ENCODE data around the gene IL10RB. TPM values are rescaled to one million over a fixed set of nuclear protein-coding genes. Genes with fewer than 3 reads are reported as not detected.

Gene IL10RB
- total RNA-seq, 4 donors from 2014 or later = 28.1 to 47.7 (median 32.3) TPM

DNA sequence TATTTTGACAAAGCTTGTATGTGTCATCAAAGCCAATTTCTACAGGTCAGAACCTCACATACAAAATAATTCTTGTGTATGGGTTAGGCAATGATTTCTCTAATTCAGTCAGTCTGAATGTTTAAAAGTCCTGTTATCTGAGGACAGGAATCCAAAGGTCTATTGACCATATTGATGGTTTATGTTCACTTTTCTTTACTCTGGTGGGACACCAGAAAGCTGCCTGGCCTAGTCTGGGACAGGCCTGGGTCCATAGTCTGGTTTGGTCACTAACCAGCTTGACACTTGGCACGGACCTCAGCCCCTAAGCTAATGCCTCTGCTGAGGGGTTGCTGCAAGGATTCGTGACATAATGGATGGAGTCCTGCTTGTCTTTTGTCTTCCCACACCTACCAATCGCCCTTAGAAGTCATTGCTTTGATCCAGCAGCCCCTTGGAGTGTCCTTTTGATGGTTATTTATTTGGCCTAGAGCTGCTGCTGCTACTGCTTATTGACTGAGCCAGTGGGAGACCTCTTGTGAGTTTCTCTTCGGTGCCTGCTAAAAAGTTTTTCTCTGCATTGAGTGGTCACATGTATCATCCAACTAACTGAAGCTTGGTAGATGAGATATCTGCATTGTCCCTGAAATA, 20.8 kb upstream of the IL10RB start:
- H3K27me3 ChIP-seq = no peaks in the 10 kb centered on the region
- H3K9me3 ChIP-seq = no peaks in the 10 kb centered on the region
- TF ChIP-seq POLR2A (IDR thresholded peaks at IDR 0.05) = no peak
- TF ChIP-seq, protein P1, sequence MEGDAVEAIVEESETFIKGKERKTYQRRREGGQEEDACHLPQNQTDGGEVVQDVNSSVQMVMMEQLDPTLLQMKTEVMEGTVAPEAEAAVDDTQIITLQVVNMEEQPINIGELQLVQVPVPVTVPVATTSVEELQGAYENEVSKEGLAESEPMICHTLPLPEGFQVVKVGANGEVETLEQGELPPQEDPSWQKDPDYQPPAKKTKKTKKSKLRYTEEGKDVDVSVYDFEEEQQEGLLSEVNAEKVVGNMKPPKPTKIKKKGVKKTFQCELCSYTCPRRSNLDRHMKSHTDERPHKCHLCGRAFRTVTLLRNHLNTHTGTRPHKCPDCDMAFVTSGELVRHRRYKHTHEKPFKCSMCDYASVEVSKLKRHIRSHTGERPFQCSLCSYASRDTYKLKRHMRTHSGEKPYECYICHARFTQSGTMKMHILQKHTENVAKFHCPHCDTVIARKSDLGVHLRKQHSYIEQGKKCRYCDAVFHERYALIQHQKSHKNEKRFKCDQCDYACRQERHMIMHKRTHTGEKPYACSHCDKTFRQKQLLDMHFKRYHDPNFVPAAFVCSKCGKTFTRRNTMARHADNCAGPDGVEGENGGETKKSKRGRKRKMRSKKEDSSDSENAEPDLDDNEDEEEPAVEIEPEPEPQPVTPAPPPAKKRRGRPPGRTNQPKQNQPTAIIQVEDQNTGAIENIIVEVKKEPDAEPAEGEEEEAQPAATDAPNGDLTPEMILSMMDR (IDR thresholded peaks at IDR 0.05) = no peak
- H3K4me3 ChIP-seq = no peak overlapping the region
- H3K36me3 ChIP-seq = peaks cover 0 to 67% (median 11%) of the 10 kb centered on the region in 3 donors
- intact Hi-C loops (cut with DNase I) = no loop called here
- DNase-seq = no peak
- H3K4me1 ChIP-seq = peaks cover 0 to 10% (median 0%) of the 10 kb centered on the region in 3 donors
- H3K27ac ChIP-seq = no peak overlapping the region
- 88 to 92% methylated on average over 4 of the region's 4 CpGs for WGBS, 2 donors

GRCh38 chr21:33246506-33246905, 19.7 kb upstream of the IL10RB start:
- Histone ChIP-seq H3K4me1 (peaks cover 0 to 10% (median 0%) of the 10 kb centered on the region in 3 donors), H3K4me3 (no peak overlapping the region), H3K27me3 (no peaks in the 10 kb centered on the region), H3K9me3 (no peaks in the 10 kb centered on the region), H3K27ac (no peak overlapping the region), H3K36me3 (peaks cover 0 to 78% (median 17%) of the 10 kb centered on the region in 3 donors)
- intact Hi-C loops (cut with DNase I) = no loop called here
- TF ChIP-seq, protein P1 (IDR thresholded peaks at IDR 0.05) = no peak
- no peak for TF ChIP-seq POLR2A (IDR thresholded peaks at IDR 0.05)
- DNase-seq = no peak
- 81 to 87% methylated on average over 5 of the region's 5 CpGs for WGBS, 2 donors

DNA sequence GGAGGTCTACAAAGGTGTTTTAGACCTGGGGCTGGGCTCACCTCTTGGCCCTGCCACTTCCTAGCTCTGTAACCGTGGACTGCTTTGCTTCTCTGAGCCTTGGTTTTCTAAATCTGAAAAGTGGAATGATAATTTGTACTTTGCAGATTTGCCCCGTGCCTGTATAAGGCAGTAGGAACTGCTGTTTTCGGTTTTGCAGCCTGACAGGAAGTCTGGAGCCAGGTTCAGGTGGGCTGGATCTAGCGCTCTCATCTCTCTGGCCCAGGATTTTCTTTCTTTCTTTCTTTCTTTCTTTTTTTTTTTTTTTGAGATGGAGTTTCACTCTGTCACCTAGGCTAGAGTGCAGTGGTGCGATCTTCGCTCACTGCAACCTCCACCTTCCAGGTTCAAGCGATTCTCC, 19.2 kb upstream of the IL10RB start:
- no peak overlapping the region for H3K4me3 ChIP-seq
- DNase-seq = no peak
- no peak overlapping the region for H3K27ac ChIP-seq
- 93 to 94% methylated on average over 7 of the region's 7 CpGs for whole genome bisulfite sequencing, 2 donors
- no peak for TF ChIP-seq POLR2A (IDR thresholded peaks at IDR 0.05)
- TF ChIP-seq, protein P1 (IDR thresholded peaks at IDR 0.05) = no peak
- H3K27me3 ChIP-seq = no peaks in the 10 kb centered on the region
- intact Hi-C loops (cut with DNase I) = no loop called here
- peaks cover 0 to 10% (median 0%) of the 10 kb centered on the region in 3 donors for H3K4me1 ChIP-seq
- no peaks in the 10 kb centered on the region for H3K9me3 ChIP-seq
- H3K36me3 ChIP-seq = peaks cover 0 to 83% (median 17%) of the 10 kb centered on the region in 3 donors

DNA sequence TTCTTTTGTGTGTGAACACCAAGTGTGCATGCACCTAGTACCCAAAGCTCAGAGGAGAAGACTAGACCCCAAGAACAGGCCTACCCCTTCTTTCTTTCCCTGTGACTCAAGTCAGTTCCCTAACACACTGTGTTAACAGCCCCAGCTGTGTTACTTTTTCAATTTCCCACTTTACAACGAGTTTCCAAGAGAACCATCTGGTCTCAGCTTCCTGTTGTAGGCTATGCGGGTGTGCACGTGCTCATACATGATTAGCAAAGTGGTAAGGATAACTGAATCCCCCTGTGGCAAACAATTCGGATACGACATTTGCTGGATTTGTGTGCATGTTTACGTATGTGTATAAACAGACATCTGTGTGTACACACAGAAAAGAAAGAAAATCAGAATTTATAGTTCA, 18.6 kb upstream of the IL10RB start:
- Histone ChIP-seq H3K4me3 (no peak overlapping the region), H3K36me3 (peaks cover 0 to 88% (median 17%) of the 10 kb centered on the region in 3 donors), H3K9me3 (no peaks in the 10 kb centered on the region), H3K27ac (no peak overlapping the region), H3K4me1 (peaks cover 0 to 10% (median 0%) of the 10 kb centered on the region in 3 donors), H3K27me3 (no peaks in the 10 kb centered on the region)
- intact Hi-C loops (cut with DNase I) = no loop called here
- 72 to 73% methylated on average over 6 of the region's 6 CpGs for WGBS, 2 donors
- DNase-seq = no peak
- TF ChIP-seq, protein P1 (IDR thresholded peaks at IDR 0.05) = no peak
- no peak for TF ChIP-seq POLR2A (IDR thresholded peaks at IDR 0.05)

- no peaks in the 10 kb centered on the region for H3K9me3 ChIP-seq
- TF ChIP-seq POLR2A (IDR thresholded peaks at IDR 0.05) = no peak
- peaks cover 0 to 4% (median 0%) of the 10 kb centered on the region in 3 donors for H3K4me1 ChIP-seq
- H3K27me3 ChIP-seq = no peaks in the 10 kb centered on the region
- intact Hi-C loops (cut with DNase I) = no loop called here
- no peak overlapping the region for H3K4me3 ChIP-seq
- no peak for DNase-seq
- WGBS, 2 donors = 86 to 91% methylated on average over 7 of the region's 7 CpGs
- H3K27ac ChIP-seq = no peak overlapping the region
- peaks cover 0 to 96% (median 19%) of the 10 kb centered on the region in 3 donors for H3K36me3 ChIP-seq
Observed at GRCh38 chr21:33249331-33250002, 16.7 kb upstream of the IL10RB start.

Data from esophagus squamous epithelium (tissue), 5 donors.